ENCODE results near the gene RRM2. TPM values are rescaled to one million over a fixed set of nuclear protein-coding genes. Genes with fewer than 3 reads are reported as not detected.

The RRM2 gene
- total RNA-seq, 1 experiment from 2014 or later, result 129 TPM

DNA sequence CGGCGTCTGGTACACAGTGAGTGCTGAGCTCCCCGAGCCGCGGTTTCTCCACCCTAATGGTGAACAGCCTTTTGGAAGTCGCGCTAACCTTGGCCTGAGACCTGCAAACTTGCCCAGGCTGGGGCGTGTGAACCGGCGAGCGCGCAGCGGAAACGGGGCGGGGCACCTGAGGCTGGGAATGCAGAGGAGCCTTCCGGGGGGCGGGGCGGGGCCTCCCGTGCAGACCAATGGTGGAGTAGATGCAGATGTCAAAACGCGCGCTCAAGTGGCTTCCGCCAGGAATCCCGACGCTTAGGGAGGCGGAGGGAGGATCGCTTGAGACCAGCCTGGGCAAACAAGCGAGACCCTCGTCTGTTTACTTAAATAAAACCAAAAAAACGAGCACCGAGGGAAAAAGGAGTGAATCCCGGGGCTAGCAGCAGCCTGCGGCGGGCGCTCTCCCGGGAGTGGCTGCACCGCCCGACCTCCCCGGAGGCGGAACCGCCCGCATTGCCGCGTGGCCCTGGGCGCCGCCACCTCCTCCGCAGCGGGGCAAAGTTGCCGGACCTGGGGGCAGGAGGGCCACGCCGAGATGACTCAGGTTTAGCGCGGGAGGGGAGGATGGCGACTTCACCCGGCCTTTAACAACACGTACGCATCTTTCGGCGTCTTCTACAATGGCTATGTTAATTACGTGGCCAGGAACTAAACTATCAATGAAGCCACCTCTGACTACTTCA lies 2.2 kb upstream of the RRM2 start (continued):
- TF ChIP-seq JUN (CRISPR knock-in tag; IDR thresholded peaks at IDR 0.05) (0 out of 2 replicates have a peak, but pooled peaks have one; percentile 46), CREB1 (CRISPR knock-in tag; IDR thresholded peaks at IDR 0.05) (peak; percentile 43; the same call in 1 of the 2 replicates), OVOL2 (CRISPR knock-in tag; IDR thresholded peaks at IDR 0.05; ENCODE audit: borderline replicate concordance) (no peak), NFATC4 (CRISPR knock-in tag; IDR thresholded peaks at IDR 0.05) (no peak), HMGA2 (CRISPR knock-in tag; IDR thresholded peaks at IDR 0.05) (no peak), NFE2L1 (CRISPR knock-in tag; IDR thresholded peaks at IDR 0.05) (no peak; the same call in 1 of the 2 replicates), ZNF219 (CRISPR knock-in tag; IDR thresholded peaks at IDR 0.05; ENCODE audit: borderline replicate concordance) (0 out of 2 replicates have a peak, but pooled peaks have one; percentile 27), RORB (CRISPR knock-in tag; IDR thresholded peaks at IDR 0.05) (no peak), ZNF396 (CRISPR knock-in tag; IDR thresholded peaks at IDR 0.05; ENCODE audit: borderline replicate concordance) (no peak), FOXJ3 (CRISPR knock-in tag; IDR thresholded peaks at IDR 0.05; ENCODE audit: borderline replicate concordance) (no peak), ESRRA (CRISPR knock-in tag; IDR thresholded peaks at IDR 0.05; ENCODE audit: borderline replicate concordance) (no peak; the same call in 1 of the 2 replicates), TEAD4 (CRISPR knock-in tag; IDR thresholded peaks at IDR 0.05) (no peak), GRHL2 (CRISPR knock-in tag; IDR thresholded peaks at IDR 0.05; ENCODE audit: insufficient replicate concordance, severe bottlenecking) (no peak), EMX1 (CRISPR knock-in tag; IDR thresholded peaks at IDR 0.05) (no peak)
- TF ChIP-seq, protein P1, sequence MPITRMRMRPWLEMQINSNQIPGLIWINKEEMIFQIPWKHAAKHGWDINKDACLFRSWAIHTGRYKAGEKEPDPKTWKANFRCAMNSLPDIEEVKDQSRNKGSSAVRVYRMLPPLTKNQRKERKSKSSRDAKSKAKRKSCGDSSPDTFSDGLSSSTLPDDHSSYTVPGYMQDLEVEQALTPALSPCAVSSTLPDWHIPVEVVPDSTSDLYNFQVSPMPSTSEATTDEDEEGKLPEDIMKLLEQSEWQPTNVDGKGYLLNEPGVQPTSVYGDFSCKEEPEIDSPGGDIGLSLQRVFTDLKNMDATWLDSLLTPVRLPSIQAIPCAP (CRISPR knock-in tag; IDR thresholded peaks at IDR 0.05), result no peak; the same call in 1 of the 2 replicates
- TF ChIP-seq, protein P2, sequence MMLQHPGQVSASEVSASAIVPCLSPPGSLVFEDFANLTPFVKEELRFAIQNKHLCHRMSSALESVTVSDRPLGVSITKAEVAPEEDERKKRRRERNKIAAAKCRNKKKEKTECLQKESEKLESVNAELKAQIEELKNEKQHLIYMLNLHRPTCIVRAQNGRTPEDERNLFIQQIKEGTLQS (CRISPR knock-in tag; conservative IDR thresholded peaks at IDR 0.05), result no peak
- TF ChIP-seq, protein P3, sequence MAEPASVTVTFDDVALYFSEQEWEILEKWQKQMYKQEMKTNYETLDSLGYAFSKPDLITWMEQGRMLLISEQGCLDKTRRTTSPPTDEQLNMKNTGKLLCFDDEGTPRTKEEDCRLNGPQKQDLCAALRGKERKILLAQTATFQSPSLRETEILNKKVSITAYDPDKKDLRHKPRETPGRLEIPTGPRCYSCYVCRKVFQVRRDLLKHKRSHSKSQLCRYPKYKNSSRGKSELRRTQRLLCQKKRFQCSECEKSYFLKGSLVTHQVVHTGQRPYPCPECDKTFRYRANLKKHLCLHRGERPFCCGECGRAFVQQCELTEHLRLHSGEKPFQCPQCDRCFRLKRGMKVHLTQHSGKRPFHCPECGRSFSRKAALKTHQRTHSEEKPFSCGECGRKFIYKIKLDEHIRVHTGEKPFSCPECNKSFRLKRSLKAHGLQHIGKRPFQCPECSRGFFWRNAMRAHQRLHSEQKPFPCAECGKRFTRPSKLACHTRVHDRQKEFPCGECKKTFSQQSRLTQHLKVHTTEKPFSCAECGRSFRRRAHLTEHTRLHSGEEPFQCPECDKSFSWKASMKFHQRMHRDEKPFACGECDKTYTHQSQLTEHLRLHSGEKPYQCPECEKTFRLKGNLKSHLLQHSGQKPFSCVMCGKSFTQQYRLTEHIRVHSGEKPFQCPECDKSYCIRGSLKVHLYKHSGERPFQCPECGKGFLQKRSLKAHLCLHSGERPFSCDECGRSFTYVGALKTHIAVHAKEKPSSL (CRISPR knock-in tag; conservative IDR thresholded peaks at IDR 0.05), result no peak
- TF ChIP-seq, protein P4, sequence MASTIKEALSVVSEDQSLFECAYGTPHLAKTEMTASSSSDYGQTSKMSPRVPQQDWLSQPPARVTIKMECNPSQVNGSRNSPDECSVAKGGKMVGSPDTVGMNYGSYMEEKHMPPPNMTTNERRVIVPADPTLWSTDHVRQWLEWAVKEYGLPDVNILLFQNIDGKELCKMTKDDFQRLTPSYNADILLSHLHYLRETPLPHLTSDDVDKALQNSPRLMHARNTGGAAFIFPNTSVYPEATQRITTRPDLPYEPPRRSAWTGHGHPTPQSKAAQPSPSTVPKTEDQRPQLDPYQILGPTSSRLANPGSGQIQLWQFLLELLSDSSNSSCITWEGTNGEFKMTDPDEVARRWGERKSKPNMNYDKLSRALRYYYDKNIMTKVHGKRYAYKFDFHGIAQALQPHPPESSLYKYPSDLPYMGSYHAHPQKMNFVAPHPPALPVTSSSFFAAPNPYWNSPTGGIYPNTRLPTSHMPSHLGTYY (CRISPR knock-in tag; IDR thresholded peaks at IDR 0.05), result no peak
- TF ChIP-seq, protein P5, sequence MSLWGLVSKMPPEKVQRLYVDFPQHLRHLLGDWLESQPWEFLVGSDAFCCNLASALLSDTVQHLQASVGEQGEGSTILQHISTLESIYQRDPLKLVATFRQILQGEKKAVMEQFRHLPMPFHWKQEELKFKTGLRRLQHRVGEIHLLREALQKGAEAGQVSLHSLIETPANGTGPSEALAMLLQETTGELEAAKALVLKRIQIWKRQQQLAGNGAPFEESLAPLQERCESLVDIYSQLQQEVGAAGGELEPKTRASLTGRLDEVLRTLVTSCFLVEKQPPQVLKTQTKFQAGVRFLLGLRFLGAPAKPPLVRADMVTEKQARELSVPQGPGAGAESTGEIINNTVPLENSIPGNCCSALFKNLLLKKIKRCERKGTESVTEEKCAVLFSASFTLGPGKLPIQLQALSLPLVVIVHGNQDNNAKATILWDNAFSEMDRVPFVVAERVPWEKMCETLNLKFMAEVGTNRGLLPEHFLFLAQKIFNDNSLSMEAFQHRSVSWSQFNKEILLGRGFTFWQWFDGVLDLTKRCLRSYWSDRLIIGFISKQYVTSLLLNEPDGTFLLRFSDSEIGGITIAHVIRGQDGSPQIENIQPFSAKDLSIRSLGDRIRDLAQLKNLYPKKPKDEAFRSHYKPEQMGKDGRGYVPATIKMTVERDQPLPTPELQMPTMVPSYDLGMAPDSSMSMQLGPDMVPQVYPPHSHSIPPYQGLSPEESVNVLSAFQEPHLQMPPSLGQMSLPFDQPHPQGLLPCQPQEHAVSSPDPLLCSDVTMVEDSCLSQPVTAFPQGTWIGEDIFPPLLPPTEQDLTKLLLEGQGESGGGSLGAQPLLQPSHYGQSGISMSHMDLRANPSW (CRISPR knock-in tag; conservative IDR thresholded peaks at IDR 0.05; ENCODE audit: low read depth), result no peak
- TF ChIP-seq, protein P6, sequence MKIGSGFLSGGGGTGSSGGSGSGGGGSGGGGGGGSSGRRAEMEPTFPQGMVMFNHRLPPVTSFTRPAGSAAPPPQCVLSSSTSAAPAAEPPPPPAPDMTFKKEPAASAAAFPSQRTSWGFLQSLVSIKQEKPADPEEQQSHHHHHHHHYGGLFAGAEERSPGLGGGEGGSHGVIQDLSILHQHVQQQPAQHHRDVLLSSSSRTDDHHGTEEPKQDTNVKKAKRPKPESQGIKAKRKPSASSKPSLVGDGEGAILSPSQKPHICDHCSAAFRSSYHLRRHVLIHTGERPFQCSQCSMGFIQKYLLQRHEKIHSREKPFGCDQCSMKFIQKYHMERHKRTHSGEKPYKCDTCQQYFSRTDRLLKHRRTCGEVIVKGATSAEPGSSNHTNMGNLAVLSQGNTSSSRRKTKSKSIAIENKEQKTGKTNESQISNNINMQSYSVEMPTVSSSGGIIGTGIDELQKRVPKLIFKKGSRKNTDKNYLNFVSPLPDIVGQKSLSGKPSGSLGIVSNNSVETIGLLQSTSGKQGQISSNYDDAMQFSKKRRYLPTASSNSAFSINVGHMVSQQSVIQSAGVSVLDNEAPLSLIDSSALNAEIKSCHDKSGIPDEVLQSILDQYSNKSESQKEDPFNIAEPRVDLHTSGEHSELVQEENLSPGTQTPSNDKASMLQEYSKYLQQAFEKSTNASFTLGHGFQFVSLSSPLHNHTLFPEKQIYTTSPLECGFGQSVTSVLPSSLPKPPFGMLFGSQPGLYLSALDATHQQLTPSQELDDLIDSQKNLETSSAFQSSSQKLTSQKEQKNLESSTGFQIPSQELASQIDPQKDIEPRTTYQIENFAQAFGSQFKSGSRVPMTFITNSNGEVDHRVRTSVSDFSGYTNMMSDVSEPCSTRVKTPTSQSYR (CRISPR knock-in tag; IDR thresholded peaks at IDR 0.05), result no peak
- TF ChIP-seq, protein P7, sequence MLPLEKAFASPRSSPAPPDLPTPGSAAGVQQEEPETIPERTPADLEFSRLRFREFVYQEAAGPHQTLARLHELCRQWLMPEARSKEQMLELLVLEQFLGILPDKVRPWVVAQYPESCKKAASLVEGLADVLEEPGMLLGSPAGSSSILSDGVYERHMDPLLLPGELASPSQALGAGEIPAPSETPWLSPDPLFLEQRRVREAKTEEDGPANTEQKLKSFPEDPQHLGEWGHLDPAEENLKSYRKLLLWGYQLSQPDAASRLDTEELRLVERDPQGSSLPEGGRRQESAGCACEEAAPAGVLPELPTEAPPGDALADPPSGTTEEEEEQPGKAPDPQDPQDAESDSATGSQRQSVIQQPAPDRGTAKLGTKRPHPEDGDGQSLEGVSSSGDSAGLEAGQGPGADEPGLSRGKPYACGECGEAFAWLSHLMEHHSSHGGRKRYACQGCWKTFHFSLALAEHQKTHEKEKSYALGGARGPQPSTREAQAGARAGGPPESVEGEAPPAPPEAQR (CRISPR knock-in tag; IDR thresholded peaks at IDR 0.05), result no peak
- TF ChIP-seq, protein P8, sequence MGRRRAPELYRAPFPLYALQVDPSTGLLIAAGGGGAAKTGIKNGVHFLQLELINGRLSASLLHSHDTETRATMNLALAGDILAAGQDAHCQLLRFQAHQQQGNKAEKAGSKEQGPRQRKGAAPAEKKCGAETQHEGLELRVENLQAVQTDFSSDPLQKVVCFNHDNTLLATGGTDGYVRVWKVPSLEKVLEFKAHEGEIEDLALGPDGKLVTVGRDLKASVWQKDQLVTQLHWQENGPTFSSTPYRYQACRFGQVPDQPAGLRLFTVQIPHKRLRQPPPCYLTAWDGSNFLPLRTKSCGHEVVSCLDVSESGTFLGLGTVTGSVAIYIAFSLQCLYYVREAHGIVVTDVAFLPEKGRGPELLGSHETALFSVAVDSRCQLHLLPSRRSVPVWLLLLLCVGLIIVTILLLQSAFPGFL (CRISPR knock-in tag; IDR thresholded peaks at IDR 0.05; ENCODE audit: borderline replicate concordance), result no peak
- TF ChIP-seq, protein P9, sequence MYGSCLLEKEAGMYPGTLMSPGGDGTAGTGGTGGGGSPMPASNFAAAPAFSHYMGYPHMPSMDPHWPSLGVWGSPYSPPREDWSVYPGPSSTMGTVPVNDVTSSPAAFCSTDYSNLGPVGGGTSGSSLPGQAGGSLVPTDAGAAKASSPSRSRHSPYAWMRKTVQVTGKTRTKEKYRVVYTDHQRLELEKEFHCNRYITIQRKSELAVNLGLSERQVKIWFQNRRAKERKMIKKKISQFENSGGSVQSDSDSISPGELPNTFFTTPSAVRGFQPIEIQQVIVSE (CRISPR knock-in tag; IDR thresholded peaks at IDR 0.05; ENCODE audit: borderline replicate concordance), result no peak
- TF ChIP-seq, protein P10, sequence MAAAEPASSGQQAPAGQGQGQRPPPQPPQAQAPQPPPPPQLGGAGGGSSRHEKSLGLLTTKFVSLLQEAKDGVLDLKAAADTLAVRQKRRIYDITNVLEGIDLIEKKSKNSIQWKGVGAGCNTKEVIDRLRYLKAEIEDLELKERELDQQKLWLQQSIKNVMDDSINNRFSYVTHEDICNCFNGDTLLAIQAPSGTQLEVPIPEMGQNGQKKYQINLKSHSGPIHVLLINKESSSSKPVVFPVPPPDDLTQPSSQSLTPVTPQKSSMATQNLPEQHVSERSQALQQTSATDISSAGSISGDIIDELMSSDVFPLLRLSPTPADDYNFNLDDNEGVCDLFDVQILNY (CRISPR knock-in tag; IDR thresholded peaks at IDR 0.05), result peak; percentile 73; the same call in 1 of the 2 replicates

All from WTC11 (cell line).